ENCODE results near the gene ITGA7. TPM values are rescaled to one million over a fixed set of nuclear protein-coding genes. Genes with fewer than 3 reads are reported as not detected.

The ITGA7 gene
- total and polyA plus RNA-seq, 5 donors from 2014 or later = 0.29 to 0.76 TPM; not detected in 3

DNA sequence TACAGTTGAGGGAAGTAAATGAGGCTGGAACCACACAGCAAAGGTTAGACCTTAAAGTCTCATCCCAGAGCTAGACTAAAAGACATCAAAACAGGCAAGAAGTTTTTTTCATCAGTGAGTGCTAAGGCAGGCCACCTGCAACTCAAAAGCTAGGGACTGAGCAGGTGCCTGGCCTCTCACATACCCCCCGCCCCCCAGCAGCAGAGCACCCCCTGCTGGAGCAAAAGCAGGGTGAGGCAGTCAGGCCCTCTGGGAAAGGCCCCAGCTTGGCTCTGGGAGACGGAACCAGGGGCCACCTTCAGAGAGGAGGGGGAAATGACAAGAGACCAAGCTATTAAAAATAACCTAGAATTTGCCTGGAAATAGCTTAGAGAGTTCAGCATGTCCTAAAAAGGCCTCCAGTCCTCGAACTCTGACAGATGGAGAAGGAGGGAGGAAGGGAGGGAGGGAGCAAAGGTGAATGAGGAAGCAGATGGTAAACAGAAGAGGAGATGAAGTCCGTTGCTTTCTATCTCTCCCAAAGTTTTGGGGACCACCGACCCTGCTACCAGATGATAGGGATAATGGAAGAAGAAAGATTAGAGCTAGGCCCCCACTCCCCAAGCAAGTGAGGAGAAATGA, 1.8 kb downstream of the ITGA7 start:
- Mint-ChIP-seq H3K27ac (no peak overlapping the region), H3K9me3 (no peaks in the 10 kb centered on the region), H3K4me3 (peak overlapping the region in 3 of 4 donors; percentile 47 to 80 (median 59)), H3K4me1 (peaks cover 0 to 20% (median 10%) of the 10 kb centered on the region in 4 donors), H3K27me3 (peaks cover 60% of the 10 kb centered on the region), H3K36me3 (no peaks in the 10 kb centered on the region)
- H3K27ac ChIP-seq (ENCODE audit: insufficient read depth, low read length, poor library complexity, severe bottlenecking) = no peak overlapping the region
- ATAC-seq (ENCODE audit: low read depth in 2 of 2) = no peak
- no peak for DNase-seq
- H3K27me3 ChIP-seq (ENCODE audit: control insufficient read depth, insufficient read depth, low read length) = peaks cover 14% of the 10 kb centered on the region
- no peaks in the 10 kb centered on the region for H3K36me3 ChIP-seq (ENCODE audit: control insufficient read depth, insufficient read depth, low read length)
- peaks cover 19% of the 10 kb centered on the region for H3K4me1 ChIP-seq (ENCODE audit: control insufficient read depth, insufficient read depth, low read length, poor library complexity, severe bottlenecking)
- H3K9me3 ChIP-seq (ENCODE audit: control insufficient read depth in 2 of 2, low read length in 2 of 2) = no peaks in the 10 kb centered on the region
- H3K4me3 ChIP-seq (ENCODE audit: low read depth, low read length) = no peak overlapping the region

DNA sequence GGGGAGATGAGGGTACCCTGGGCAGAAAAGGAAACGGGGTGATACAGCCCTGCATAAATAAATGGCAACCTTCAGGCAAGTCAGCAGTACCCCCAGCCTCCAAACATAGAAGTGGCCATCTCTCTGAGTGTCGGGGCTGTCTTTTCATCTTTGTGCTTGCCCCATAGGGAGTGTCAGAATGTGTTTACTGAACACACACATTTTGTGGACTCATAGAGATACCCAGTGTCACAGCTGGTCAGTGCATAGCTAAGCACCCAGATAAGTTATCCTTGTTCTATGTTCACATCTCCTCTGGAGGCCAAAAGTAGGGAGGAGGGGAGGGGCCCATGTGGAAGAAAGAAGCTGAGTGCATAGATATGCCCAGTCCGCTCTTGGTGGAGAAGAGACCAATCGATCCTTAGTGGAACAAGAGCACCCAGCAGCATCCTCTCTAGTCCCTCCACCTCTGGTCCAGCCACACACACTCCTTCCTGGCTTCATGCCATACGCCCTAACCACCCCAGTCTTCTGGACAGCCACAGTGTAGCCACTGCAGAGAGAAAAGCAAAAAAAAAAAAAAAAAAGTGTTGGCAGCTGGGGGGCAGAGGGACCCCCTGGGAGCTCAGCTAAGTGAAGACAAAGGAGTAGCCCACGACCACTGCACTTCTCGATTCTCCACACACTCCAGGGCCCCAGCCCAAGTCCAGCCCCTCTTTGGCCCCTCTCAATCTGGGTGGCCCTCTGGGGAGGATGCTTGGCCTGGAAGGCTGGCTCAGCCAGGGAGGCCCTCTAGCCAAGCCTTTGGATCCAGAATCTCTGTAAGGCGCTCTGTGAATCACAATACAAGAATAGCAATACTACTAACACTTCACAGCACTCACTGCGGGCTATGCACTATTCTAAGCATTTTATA, 2.6 kb downstream of the ITGA7 start:
- peaks cover 19% of the 10 kb centered on the region for H3K4me1 ChIP-seq (ENCODE audit: control insufficient read depth, insufficient read depth, low read length, poor library complexity, severe bottlenecking)
- no peaks in the 10 kb centered on the region for H3K9me3 ChIP-seq (ENCODE audit: control insufficient read depth in 2 of 2, low read length in 2 of 2)
- Mint-ChIP-seq H3K27ac (peak overlapping the region in 1 of 3 donors; percentile 48), H3K27me3 (peaks cover 54% of the 10 kb centered on the region), H3K4me3 (peak overlapping the region in 2 of 4 donors; percentile 16 to 18), H3K4me1 (peaks cover 0 to 20% (median 10%) of the 10 kb centered on the region in 4 donors), H3K36me3 (no peaks in the 10 kb centered on the region), H3K9me3 (no peaks in the 10 kb centered on the region)
- H3K36me3 ChIP-seq (ENCODE audit: control insufficient read depth, insufficient read depth, low read length) = no peaks in the 10 kb centered on the region
- H3K4me3 ChIP-seq (ENCODE audit: low read depth, low read length) = no peak overlapping the region
- ATAC-seq (ENCODE audit: low read depth in 2 of 2) (no peak), DNase-seq (no peak)
- peaks cover 14% of the 10 kb centered on the region for H3K27me3 ChIP-seq (ENCODE audit: control insufficient read depth, insufficient read depth, low read length)
- no peak overlapping the region for H3K27ac ChIP-seq (ENCODE audit: insufficient read depth, low read length, poor library complexity, severe bottlenecking)

DNA sequence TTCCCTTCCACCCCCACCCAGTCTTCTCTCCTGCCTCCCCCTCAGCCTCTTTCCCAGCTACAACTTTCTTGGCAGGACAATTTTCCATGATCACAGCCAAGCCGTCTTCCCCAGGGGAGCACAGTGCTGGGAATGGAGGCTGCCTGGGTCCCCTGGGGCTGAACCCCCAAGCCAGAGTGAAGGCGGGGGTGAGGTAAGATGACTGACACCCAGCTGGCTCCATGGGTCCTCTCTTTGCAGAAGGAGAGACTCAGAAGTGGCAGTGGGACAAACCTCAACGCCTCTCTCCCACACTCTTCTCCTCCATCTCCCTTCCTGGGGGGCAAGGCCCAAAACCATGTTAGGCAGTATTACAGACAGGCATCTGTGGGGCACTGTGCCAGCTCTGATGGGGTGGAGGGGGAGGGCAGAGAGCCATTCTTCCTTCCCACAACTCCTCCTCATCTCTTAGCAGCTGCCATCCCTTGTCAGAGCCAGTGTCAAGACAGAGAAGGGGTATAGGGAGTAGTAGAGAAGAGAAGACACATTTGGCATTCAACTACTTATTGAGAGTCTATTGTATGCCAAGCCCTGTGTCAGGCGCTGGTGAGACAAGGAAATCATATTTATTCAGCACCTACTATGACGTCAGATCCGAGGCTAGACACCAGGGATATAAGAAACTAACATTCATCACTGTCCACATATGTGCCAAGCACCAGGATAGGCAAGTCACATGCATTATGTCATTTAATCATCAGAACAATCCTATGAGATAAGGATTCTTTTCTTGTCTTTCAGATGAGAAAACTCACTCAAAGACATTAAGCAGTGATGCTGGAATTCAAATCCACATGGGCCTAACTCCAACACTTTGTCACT, 3.6 kb downstream of the ITGA7 start:
- Histone ChIP-seq H3K4me3 (ENCODE audit: low read depth, low read length) (no peak overlapping the region), H3K27me3 (ENCODE audit: control insufficient read depth, insufficient read depth, low read length) (peaks cover 13% of the 10 kb centered on the region), H3K27ac (ENCODE audit: insufficient read depth, low read length, poor library complexity, severe bottlenecking) (no peak overlapping the region), H3K36me3 (ENCODE audit: control insufficient read depth, insufficient read depth, low read length) (no peaks in the 10 kb centered on the region), H3K9me3 (ENCODE audit: control insufficient read depth in 2 of 2, low read length in 2 of 2) (no peaks in the 10 kb centered on the region), H3K4me1 (ENCODE audit: control insufficient read depth, insufficient read depth, low read length, poor library complexity, severe bottlenecking) (peaks cover 19% of the 10 kb centered on the region)
- no peak for ATAC-seq (ENCODE audit: low read depth in 2 of 2)
- Mint-ChIP-seq H3K36me3 (no peaks in the 10 kb centered on the region), H3K9me3 (no peaks in the 10 kb centered on the region), H3K4me3 (no peak overlapping the region), H3K27me3 (peaks cover 45% of the 10 kb centered on the region), H3K27ac (no peak overlapping the region), H3K4me1 (peaks cover 0 to 19% (median 9%) of the 10 kb centered on the region in 4 donors)
- no peak for DNase-seq

DNA sequence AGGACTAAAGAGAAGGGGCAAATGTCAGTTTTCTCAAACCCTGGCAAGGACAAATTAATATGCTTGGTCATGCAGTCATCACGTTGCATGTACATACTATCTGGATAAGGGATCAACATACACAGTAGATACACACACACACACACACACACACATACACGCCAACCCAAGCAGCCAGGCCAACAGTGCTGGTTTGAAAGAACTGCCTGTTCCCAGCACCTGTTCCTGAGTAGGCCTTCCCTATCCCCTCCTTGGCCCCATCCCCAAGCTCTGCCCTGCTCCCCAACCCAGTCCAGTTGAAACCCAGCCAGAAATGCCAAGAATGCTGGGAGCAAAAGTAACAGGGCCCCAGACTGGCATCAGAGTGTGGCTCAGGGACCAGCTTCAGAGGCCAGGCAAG, 4.4 kb downstream of the ITGA7 start:
- Mint-ChIP-seq H3K27ac (peak overlapping the region in 1 of 3 donors; percentile 9), H3K4me1 (peaks cover 0 to 12% (median 4%) of the 10 kb centered on the region in 4 donors), H3K27me3 (peaks cover 36% of the 10 kb centered on the region), H3K4me3 (no peak overlapping the region), H3K36me3 (no peaks in the 10 kb centered on the region), H3K9me3 (no peaks in the 10 kb centered on the region)
- H3K27me3 ChIP-seq (ENCODE audit: control insufficient read depth, insufficient read depth, low read length) = peaks cover 6% of the 10 kb centered on the region
- H3K4me1 ChIP-seq (ENCODE audit: control insufficient read depth, insufficient read depth, low read length, poor library complexity, severe bottlenecking) = peaks cover 12% of the 10 kb centered on the region
- H3K36me3 ChIP-seq (ENCODE audit: control insufficient read depth, insufficient read depth, low read length) = no peaks in the 10 kb centered on the region
- no peaks in the 10 kb centered on the region for H3K9me3 ChIP-seq (ENCODE audit: control insufficient read depth in 2 of 2, low read length in 2 of 2)
- H3K4me3 ChIP-seq (ENCODE audit: low read depth, low read length) = no peak overlapping the region
- DNase-seq = no peak
- no peak overlapping the region for H3K27ac ChIP-seq (ENCODE audit: insufficient read depth, low read length, poor library complexity, severe bottlenecking)
- no peak for ATAC-seq (ENCODE audit: low read depth in 2 of 2)

DNA sequence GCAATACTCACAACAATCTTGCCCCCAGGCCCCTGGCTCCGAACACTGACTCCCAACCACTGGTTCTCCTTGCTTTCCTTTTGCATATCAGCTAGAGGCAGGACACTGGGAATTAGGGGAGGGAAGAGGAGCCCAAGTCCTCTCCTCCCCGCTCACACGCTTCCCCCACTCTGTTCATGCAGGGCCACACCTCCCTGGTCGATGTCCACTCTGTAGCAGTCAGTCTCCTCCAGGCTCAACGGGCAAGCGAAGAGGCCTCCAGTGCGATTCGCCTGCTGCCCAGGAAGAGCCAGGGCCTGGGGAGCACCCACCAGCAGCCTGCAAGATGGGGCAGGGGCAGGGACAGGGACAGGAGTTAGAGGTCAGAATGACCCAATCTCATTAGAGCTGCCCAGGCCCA, 4.8 kb downstream of the ITGA7 start:
- no peaks in the 10 kb centered on the region for H3K36me3 Mint-ChIP-seq
- no peak overlapping the region for H3K4me3 Mint-ChIP-seq
- H3K4me3 ChIP-seq (ENCODE audit: low read depth, low read length) = no peak overlapping the region
- H3K27ac ChIP-seq (ENCODE audit: insufficient read depth, low read length, poor library complexity, severe bottlenecking) = no peak overlapping the region
- H3K4me1 Mint-ChIP-seq = peaks cover 0 to 8% (median 1%) of the 10 kb centered on the region in 4 donors
- peaks cover 8% of the 10 kb centered on the region for H3K4me1 ChIP-seq (ENCODE audit: control insufficient read depth, insufficient read depth, low read length, poor library complexity, severe bottlenecking)
- DNase-seq (no peak), ATAC-seq (ENCODE audit: low read depth in 2 of 2) (no peak)
- no peaks in the 10 kb centered on the region for H3K36me3 ChIP-seq (ENCODE audit: control insufficient read depth, insufficient read depth, low read length)
- peaks cover 32% of the 10 kb centered on the region for H3K27me3 Mint-ChIP-seq
- no peaks in the 10 kb centered on the region for H3K9me3 Mint-ChIP-seq
- H3K27ac Mint-ChIP-seq = peak overlapping the region in 1 of 3 donors; percentile 9
- peaks cover 6% of the 10 kb centered on the region for H3K27me3 ChIP-seq (ENCODE audit: control insufficient read depth, insufficient read depth, low read length)
- H3K9me3 ChIP-seq (ENCODE audit: control insufficient read depth in 2 of 2, low read length in 2 of 2) = no peaks in the 10 kb centered on the region

DNA sequence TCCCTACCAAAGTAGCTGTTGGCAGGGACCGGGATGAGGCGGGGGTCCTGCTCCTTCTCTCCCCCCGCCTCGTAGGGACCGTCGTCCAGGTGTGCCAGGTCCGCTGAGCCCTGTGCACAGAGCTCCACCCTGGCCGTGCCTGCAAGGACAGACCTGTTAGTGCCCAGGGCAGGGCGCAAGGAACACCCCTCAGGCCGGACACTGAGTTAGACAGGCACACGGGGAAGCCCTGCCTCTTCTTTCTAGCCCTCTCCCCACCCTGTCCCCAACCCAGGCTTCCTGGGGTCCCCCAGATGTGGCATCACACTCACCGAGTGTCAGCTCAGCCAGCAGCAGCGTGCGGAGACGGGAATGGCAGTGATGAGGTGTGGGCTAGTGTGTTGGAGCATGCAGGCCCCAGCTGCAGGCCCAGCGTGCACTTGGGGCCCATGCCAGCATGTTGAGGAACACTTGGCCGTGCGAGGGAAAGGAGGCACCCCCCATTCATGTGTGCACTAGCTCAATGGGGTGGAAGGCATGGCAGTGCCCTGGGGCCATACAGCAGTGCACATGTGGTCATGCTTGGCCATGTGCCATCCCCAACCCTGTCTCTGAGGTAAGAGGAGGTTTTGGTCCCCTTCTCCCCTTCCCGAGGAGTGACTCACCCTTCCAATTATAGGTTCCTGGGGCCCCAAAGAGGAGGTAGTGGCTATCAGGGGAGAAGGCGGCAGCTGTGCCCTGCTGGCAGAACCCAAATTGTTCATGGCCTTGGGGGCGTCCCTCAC, 7.3 kb downstream of the ITGA7 start:
- H3K4me3 Mint-ChIP-seq = no peak overlapping the region
- Histone ChIP-seq H3K4me3 (ENCODE audit: low read depth, low read length) (no peak overlapping the region), H3K27ac (ENCODE audit: insufficient read depth, low read length, poor library complexity, severe bottlenecking) (no peak overlapping the region), H3K36me3 (ENCODE audit: control insufficient read depth, insufficient read depth, low read length) (no peaks in the 10 kb centered on the region), H3K27me3 (ENCODE audit: control insufficient read depth, insufficient read depth, low read length) (no peaks in the 10 kb centered on the region), H3K4me1 (ENCODE audit: control insufficient read depth, insufficient read depth, low read length, poor library complexity, severe bottlenecking) (no peaks in the 10 kb centered on the region), H3K9me3 (ENCODE audit: control insufficient read depth in 2 of 2, low read length in 2 of 2) (no peaks in the 10 kb centered on the region)
- no peak for ATAC-seq (ENCODE audit: low read depth in 2 of 2)
- H3K27me3 Mint-ChIP-seq = peaks cover 12% of the 10 kb centered on the region
- DNase-seq = no peak
- peaks cover 0 to 2% (median 0%) of the 10 kb centered on the region in 4 donors for H3K4me1 Mint-ChIP-seq
- no peaks in the 10 kb centered on the region for H3K9me3 Mint-ChIP-seq
- H3K27ac Mint-ChIP-seq = no peak overlapping the region
- no peaks in the 10 kb centered on the region for H3K36me3 Mint-ChIP-seq

DNA sequence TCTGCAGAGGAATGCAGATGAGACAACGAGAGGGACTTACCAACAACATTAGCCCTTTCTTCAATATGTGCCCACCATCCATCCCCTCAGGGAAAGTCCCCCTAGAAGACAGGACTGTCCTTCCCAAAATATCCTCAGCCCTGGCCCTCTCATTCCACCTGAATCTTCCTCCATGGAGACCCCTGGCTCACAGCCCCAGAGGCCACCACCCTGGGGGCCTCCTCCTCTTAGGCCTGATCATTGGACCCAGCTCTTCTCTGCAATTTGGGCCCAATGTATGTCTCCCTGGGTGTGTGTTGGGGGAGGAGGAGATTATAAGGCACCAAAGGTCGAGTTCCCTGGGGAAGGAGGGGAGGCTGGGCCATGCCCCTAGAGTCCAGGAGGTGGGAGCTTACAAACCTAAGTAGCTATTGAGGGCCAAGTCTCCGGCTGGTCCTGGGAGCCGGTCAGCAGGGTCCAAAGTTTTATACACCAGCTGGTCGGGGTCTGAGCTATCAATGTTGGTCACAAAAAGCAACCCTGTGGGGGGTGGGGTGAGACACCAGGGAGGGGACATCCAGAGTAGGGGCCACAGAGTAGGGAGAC, 8.1 kb downstream of the ITGA7 start:
- Mint-ChIP-seq H3K27me3 (peaks cover 6% of the 10 kb centered on the region), H3K36me3 (no peaks in the 10 kb centered on the region), H3K4me3 (no peak overlapping the region), H3K9me3 (no peaks in the 10 kb centered on the region), H3K4me1 (peaks cover 0 to 2% (median 0%) of the 10 kb centered on the region in 4 donors), H3K27ac (no peak overlapping the region)
- no peaks in the 10 kb centered on the region for H3K9me3 ChIP-seq (ENCODE audit: control insufficient read depth in 2 of 2, low read length in 2 of 2)
- no peak for ATAC-seq (ENCODE audit: low read depth in 2 of 2)
- no peak overlapping the region for H3K27ac ChIP-seq (ENCODE audit: insufficient read depth, low read length, poor library complexity, severe bottlenecking)
- H3K36me3 ChIP-seq (ENCODE audit: control insufficient read depth, insufficient read depth, low read length) = no peaks in the 10 kb centered on the region
- no peak for DNase-seq
- H3K4me1 ChIP-seq (ENCODE audit: control insufficient read depth, insufficient read depth, low read length, poor library complexity, severe bottlenecking) = no peaks in the 10 kb centered on the region
- H3K4me3 ChIP-seq (ENCODE audit: low read depth, low read length) = no peak overlapping the region
- no peaks in the 10 kb centered on the region for H3K27me3 ChIP-seq (ENCODE audit: control insufficient read depth, insufficient read depth, low read length)

Measured in CD4-positive, CD25-positive, alpha-beta regulatory T cell (primary cell).